ENCODE measurements around the gene DDN.

DNA sequence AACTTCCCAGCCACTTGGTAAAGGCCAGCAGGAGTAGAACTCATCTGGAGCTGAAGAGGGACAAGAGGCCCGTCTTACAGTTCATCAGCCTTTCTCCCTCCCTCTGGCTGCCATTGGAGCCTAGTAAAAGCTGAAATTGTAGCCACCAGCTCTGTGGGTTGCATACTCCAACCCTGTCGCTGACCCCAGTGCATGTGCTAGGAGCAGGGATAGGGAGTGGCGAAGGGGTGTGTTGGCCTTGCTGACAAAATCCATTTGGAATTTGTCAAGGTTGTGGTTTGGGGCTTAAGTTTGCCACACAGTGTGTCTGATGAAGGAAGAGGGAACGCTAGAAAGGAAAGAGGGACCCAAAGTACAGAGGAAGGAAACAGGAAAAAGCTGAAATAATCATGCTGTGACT lies 37.8 kb downstream of the DDN start:
- TF ChIP-seq CTCF (conservative IDR thresholded peaks at IDR 0.05) (no peak), ZFX (IDR thresholded peaks at IDR 0.05) (no peak)
